BE2C (cell line): ENCODE measurements around the gene MUC4. TPM values are rescaled to one million over a fixed set of nuclear protein-coding genes. Genes with fewer than 3 reads are reported as not detected.

Source experiments
- DNase-seq: peaks from one replicate; pipeline ENCODE4 v3.0.0-alpha.2; 2020
- H3K27me3 ChIP-seq: fragments of 250-450 bp; sonication (Bioruptor Pico); 2 replicates; pipeline ENCODE4 v1.5.1; 2020; ENCODE audit warnings: mild to moderate bottlenecking
- H3K36me3 ChIP-seq: fragments of 250-450 bp; sonication (Bioruptor Pico); 2 replicates; pipeline ENCODE4 v1.5.1; 2020; ENCODE audit warnings: mild to moderate bottlenecking
- H3K4me1 ChIP-seq: fragments of 250-450 bp; sonication (Bioruptor Pico); 2 replicates; pipeline ENCODE4 v1.5.1; 2020
- H3K4me3 ChIP-seq: 2 replicates; pipeline ENCODE4 v1.5.1; 2011; ENCODE audit warnings: low read depth, low read length
- H3K9me3 ChIP-seq: fragments of 250-450 bp; sonication (Bioruptor Pico); 2 replicates; pipeline ENCODE4 v1.5.1; 2020
- CTCF ChIP-seq: IDR thresholded peaks from 2 replicates; pipeline ENCODE4 v1.5.1; 2012; ENCODE audit warnings: mild to moderate bottlenecking, low read depth, low read length
- polyA plus RNA-seq: library from polyadenylated mRNA; unstranded; fragments of >200 nt; gene quantifications from one replicate; pipeline ENCODE4 v1.2.1, GENCODE V29; 2012; ENCODE audit warnings: low read depth, missing spikeins; ENCODE audit not compliant: insufficient read length, insufficient read depth

Gene MUC4
- 0.09 TPM for polyA plus RNA-seq

DNA sequence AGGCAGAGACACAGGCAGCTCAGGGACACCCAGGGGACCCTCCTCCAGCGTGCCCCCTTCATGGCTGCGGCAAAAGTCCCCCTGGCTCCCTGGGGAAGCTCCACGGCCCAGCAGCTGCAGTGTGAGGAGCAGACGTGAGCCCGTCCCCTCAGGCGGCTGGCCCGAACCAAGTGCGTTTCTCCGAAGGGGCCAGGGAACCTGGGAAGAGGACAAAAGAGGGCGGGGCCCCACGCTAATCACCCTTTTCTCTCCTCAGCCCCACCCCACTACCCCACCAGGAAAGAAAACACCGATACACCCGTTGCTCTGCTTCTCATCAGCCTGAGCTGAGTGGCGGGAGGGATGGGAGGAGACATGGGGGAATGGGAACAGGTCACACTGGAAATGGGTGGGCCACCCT lies at the start of gene MUC4:
TSS of gene MUC4 (minus strand) at position 174 of the 400 bp plus-strand sequence. CDS start at position 62, 112 bp downstream.
- H3K9me3 ChIP-seq: no peaks in the 10 kb centered on the region
- H3K4me3 ChIP-seq: peak within 1 kb of the TSS; percentile 52
- peak; percentile 65 for DNase-seq
- H3K36me3 ChIP-seq: no peaks in the 10 kb centered on the region
- no peak for TF ChIP-seq CTCF
- peaks cover 5% of the 10 kb centered on the region; the same call in 1 of the 2 replicates for H3K27me3 ChIP-seq
- 0 out of 2 replicates have a peak, but pooled peaks cover 6% of the 10 kb centered on the region for H3K4me1 ChIP-seq

DNA sequence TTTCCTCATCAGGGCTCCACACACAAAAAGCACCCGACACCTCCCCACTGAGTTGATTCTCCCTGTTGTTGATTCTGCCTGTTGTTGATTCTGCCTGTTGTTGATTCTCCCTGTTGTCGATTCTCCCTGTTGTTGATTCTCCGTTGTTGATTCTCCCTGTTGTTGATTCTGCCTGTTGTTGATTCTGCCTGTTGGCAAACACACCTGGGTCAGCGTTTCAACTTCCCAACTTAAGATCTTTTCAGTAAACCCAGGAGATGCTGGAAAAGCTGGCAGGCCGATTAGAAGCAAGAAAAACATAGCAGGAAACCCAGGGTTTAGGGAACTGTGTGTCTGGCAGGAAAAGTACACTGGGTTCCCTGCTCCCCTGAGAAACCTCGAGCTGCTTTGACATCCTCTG lies 48.7 kb upstream of the MUC4 start:
- no peaks in the 10 kb centered on the region for H3K36me3 ChIP-seq
- peaks cover 6% of the 10 kb centered on the region; the same call in 1 of the 2 replicates for H3K4me1 ChIP-seq
- H3K27me3 ChIP-seq: no peaks in the 10 kb centered on the region
- no peak for TF ChIP-seq CTCF
- no peaks in the 10 kb centered on the region for H3K9me3 ChIP-seq
- H3K4me3 ChIP-seq: no peak overlapping the region
- DNase-seq: no peak

- TF ChIP-seq CTCF: no peak
- no peaks in the 10 kb centered on the region for H3K36me3 ChIP-seq
- peaks cover 6% of the 10 kb centered on the region; the same call in 1 of the 2 replicates for H3K4me1 ChIP-seq
- no peak overlapping the region for H3K4me3 ChIP-seq
- no peaks in the 10 kb centered on the region for H3K9me3 ChIP-seq
- DNase-seq: no peak
- H3K27me3 ChIP-seq: no peaks in the 10 kb centered on the region
Observed at GRCh38 chr3:195859846-195860411, 48.2 kb upstream of the MUC4 start.

DNA sequence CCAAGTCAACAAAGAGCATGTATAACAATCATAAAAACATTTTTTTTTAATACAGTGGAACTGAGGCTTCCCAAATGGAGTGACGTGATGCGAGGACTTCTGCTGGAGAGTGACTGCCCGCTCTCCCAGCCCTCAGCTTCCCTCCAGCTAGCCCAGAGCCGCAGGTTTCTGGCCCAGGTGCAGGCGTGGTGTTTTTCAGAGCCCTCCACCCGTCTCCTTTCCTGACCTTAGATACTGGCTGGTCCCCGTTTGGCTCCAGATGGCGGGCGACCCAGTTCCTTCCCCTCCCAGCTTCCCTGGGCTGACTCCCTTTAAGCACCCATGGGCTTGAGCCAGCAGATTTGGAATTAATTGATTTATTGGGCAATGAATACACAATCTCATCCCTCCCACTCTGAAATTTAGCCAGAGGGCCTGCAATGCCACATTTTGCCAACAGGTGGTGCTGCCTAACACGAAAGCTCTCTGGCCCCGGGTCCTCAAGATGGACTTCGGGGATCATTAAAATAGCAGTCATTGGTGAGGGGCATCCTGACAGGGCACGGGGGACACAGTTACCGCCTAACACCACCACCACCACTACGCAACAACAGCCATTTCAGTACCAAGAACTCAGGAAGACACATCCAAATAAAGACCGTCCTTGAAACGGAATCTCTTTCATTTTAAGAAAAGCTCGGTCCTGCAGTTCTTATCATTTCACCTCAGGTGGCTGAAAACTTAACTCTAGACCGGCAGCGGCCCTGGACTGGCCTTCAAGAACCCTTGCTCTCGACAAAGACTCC lies 47.5 kb upstream of the MUC4 start:
- peak; percentile 98 for TF ChIP-seq CTCF
- Histone ChIP-seq H3K27me3 (no peaks in the 10 kb centered on the region), H3K9me3 (no peaks in the 10 kb centered on the region), H3K4me1 (peaks cover 6% of the 10 kb centered on the region; the same call in 1 of the 2 replicates), H3K36me3 (no peaks in the 10 kb centered on the region), H3K4me3 (no peak overlapping the region)
- peak; percentile 71 for DNase-seq

- H3K36me3 ChIP-seq: no peaks in the 10 kb centered on the region
- no peak overlapping the region for H3K4me3 ChIP-seq
- H3K4me1 ChIP-seq: peaks cover 6% of the 10 kb centered on the region; the same call in 1 of the 2 replicates
- TF ChIP-seq CTCF: no peak
- H3K27me3 ChIP-seq: no peaks in the 10 kb centered on the region
- DNase-seq: no peak
- H3K9me3 ChIP-seq: no peaks in the 10 kb centered on the region
Observed at GRCh38 chr3:195856410-195857084, 44.8 kb upstream of the MUC4 start.
